Lung (tissue), 12 donors: ENCODE measurements around the gene CCDC32. TPM values are rescaled to one million over a fixed set of nuclear protein-coding genes. Genes with fewer than 3 reads are reported as not detected.
"Not testable (repeated sequence)": the region's sequence is repeated elsewhere in the genome, so short reads cannot be mapped to it uniquely, and the experiment has no call there.

Experiments used
- ATAC-seq: fragments of 200-7000 bp; cut with Tn5 transposase; one replicate; pipeline ENCODE4 v1.9.1; 2020; ENCODE audit warnings: moderate number of reproducible peaks; ENCODE audit not compliant: insufficient read depth, low FRiP score
- DNase-seq, 3 donors: peaks; one replicate each; pipeline ENCODE4 v3.0.0-alpha.2; 2013 to 2017
- H3K27ac ChIP-seq, 2 donors: one replicate each; pipeline ENCODE4 v1.5.1; 2013; ENCODE audit warnings: mild to moderate bottlenecking in 2 of 2, moderate library complexity in 2 of 2, control low read depth in 1 of 2, inconsistent platforms in 1 of 2, low read depth in 1 of 2, low read length in 1 of 2
- H3K27me3 ChIP-seq, 3 donors: one replicate each; pipeline ENCODE4 v1.5.1; 2013; ENCODE audit warnings: low read length in 2 of 3; ENCODE audit not compliant: control insufficient read depth in 3 of 3, insufficient read depth in 3 of 3
- H3K36me3 ChIP-seq, 4 donors: one replicate each; pipeline ENCODE4 v1.5.1; 2013; ENCODE audit warnings: low read length in 4 of 4, mild to moderate bottlenecking in 1 of 4, moderate library complexity in 1 of 4; ENCODE audit not compliant: control insufficient read depth in 4 of 4, insufficient read depth in 4 of 4
- H3K4me1 ChIP-seq, 5 donors: one replicate each; pipeline ENCODE4 v1.5.1; 2013; ENCODE audit warnings: low read length in 5 of 5, mild to moderate bottlenecking in 2 of 5, moderate library complexity in 1 of 5; ENCODE audit not compliant: control insufficient read depth in 5 of 5, insufficient read depth in 5 of 5
- H3K4me3 ChIP-seq: one replicate; pipeline ENCODE4 v1.5.1; 2013; ENCODE audit warnings: mild to moderate bottlenecking, control low read depth, moderate library complexity
- H3K9ac ChIP-seq, 2 donors: one replicate each; pipeline ENCODE4 v1.5.1; 2013; ENCODE audit warnings: low read length in 2 of 2, control low read depth in 1 of 2; ENCODE audit not compliant: insufficient read depth in 1 of 2
- H3K9me3 ChIP-seq, 4 donors: one replicate each; pipeline ENCODE4 v1.5.1; 2013; ENCODE audit warnings: low read length in 3 of 4, mild to moderate bottlenecking in 1 of 4, moderate library complexity in 1 of 4; ENCODE audit not compliant: control insufficient read depth in 4 of 4, insufficient read depth in 3 of 4
- WGBS, 2 donors: extraction: QIAGEN DNeasy Blood & Tissue Kit; methylation state at CpG; one replicate each; pipeline ENCODE4 v1.1.7; 2013; 5-methylcytosine and 5-hydroxymethylcytosine counted together
- polyA plus RNA-seq, 2 donors: library from polyadenylated mRNA; stranded (reverse); fragments of 200-250 nt; gene quantifications; one replicate each; pipeline ENCODE4 v1.2.1, GENCODE V29; 2013
- total RNA-seq, 2 donors: library from RNA; depleted of rRNA in 1 of 2; stranded (reverse); fragments of >200 nt in 1 of 2; gene quantifications; one replicate each; pipeline ENCODE4 v1.2.1, GENCODE V29; 2014 to 2021
- TF ChIP-seq, protein P1 (sequence below): IDR thresholded peaks from 2 replicates; pipeline ENCODE4 v1.5.1; 2012; ENCODE audit warnings: mild to moderate bottlenecking; ENCODE audit errors: control extremely low read depth, extremely low read depth
- donor health status: control.
- donor health status: control.
- donor health status: Bipolar disorder and iron deficiency.
- donor health status: healthy.
- donor health status: DM: yes; HTN: yes; CAD: no.

Gene CCDC32
- total and polyA plus RNA-seq, 4 donors: 24.5 to 31.8 (median 30.2) TPM

DNA sequence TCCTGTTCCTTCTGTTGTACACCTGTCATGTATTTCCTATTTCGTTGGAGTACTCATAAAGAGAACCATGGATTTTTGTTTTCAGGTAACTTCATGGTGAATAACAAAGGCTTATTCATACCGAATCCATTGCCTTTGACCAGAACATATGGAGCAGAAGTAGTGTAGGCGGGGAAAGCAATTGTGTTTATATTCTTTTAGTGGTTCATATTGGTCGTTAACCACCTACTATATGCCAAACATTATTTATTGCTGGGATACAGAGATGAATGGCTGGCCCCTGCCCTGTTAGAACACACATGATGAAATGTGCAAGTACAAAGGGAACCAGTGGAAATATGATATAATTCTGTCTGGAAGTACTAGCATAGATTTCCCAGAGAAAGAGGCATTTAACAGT lies 14.1 kb upstream of the CCDC32 start:
- ATAC-seq (no peak), DNase-seq (no peak)
- H3K27ac ChIP-seq: no peak overlapping the region
- no peak overlapping the region for H3K4me3 ChIP-seq
- no peaks in the 10 kb centered on the region for H3K4me1 ChIP-seq
- TF ChIP-seq, protein P1, sequence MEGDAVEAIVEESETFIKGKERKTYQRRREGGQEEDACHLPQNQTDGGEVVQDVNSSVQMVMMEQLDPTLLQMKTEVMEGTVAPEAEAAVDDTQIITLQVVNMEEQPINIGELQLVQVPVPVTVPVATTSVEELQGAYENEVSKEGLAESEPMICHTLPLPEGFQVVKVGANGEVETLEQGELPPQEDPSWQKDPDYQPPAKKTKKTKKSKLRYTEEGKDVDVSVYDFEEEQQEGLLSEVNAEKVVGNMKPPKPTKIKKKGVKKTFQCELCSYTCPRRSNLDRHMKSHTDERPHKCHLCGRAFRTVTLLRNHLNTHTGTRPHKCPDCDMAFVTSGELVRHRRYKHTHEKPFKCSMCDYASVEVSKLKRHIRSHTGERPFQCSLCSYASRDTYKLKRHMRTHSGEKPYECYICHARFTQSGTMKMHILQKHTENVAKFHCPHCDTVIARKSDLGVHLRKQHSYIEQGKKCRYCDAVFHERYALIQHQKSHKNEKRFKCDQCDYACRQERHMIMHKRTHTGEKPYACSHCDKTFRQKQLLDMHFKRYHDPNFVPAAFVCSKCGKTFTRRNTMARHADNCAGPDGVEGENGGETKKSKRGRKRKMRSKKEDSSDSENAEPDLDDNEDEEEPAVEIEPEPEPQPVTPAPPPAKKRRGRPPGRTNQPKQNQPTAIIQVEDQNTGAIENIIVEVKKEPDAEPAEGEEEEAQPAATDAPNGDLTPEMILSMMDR: no peak
- H3K9me3 ChIP-seq: no peaks in the 10 kb centered on the region
- no peaks in the 10 kb centered on the region for H3K27me3 ChIP-seq
- peaks cover 2 to 6% (median 3%) of the 10 kb centered on the region in 4 donors for H3K36me3 ChIP-seq
- 70 to 73% methylated on average over 4 of the region's 4 CpGs for WGBS, 2 donors
- H3K9ac ChIP-seq: no peak overlapping the region

DNA sequence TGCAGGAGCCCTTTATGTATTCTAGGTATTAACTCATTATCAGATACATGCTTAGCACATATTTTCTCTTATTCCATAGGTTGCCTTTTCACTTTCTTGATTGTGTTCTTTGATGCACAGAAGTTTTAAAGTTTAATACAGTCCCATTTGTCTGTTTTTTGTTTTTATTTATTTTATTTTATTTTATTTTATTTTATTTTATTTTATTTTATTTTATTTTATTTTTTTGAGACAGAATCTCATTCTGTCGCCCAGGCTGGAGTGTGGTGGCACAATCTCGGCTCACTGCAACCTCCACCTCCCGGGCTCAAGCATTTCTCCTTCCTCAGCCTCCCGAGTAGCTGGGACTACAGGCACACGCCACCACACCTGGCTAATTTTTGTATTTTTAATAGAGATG lies 12.1 kb upstream of the CCDC32 start:
- H3K36me3 ChIP-seq: peaks cover 11 to 14% (median 12%) of the 10 kb centered on the region in 4 donors
- not testable (repeated sequence) for H3K9ac ChIP-seq, H3K4me3 ChIP-seq, DNase-seq, H3K27me3 ChIP-seq, H3K9me3 ChIP-seq, ATAC-seq, H3K27ac ChIP-seq, H3K4me1 ChIP-seq
- 97 to 98% methylated on average over 5 of the region's 5 CpGs for WGBS, 2 donors

DNA sequence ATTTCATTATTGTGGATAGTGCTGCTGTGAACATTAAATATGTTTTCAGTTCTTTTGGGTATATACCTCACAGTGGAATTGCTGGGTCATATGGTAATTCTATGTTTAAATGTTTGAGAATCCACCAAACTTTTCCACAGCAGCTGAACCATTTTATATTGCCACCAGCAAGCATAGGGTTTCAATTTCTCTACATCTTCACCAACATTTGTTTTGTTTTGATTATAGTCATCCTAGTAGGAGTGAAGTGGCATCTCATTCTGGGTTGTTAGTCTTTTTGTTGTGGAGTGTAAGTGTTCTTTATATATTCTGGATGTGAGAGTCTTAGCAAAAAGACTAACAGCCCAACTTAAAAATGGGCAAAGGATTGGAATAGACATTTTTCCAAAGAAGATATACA lies 10.3 kb upstream of the CCDC32 start:
- Histone ChIP-seq H3K4me1 (peaks cover 0 to 6% (median 6%) of the 10 kb centered on the region in 5 donors), H3K9ac (no peak overlapping the region), H3K9me3 (no peaks in the 10 kb centered on the region), H3K27me3 (no peaks in the 10 kb centered on the region), H3K4me3 (no peak overlapping the region), H3K36me3 (peaks cover 12 to 19% (median 14%) of the 10 kb centered on the region in 4 donors), H3K27ac (no peak overlapping the region)
- TF ChIP-seq, protein P1: no peak
- DNase-seq (no peak), ATAC-seq (no peak)

DNA sequence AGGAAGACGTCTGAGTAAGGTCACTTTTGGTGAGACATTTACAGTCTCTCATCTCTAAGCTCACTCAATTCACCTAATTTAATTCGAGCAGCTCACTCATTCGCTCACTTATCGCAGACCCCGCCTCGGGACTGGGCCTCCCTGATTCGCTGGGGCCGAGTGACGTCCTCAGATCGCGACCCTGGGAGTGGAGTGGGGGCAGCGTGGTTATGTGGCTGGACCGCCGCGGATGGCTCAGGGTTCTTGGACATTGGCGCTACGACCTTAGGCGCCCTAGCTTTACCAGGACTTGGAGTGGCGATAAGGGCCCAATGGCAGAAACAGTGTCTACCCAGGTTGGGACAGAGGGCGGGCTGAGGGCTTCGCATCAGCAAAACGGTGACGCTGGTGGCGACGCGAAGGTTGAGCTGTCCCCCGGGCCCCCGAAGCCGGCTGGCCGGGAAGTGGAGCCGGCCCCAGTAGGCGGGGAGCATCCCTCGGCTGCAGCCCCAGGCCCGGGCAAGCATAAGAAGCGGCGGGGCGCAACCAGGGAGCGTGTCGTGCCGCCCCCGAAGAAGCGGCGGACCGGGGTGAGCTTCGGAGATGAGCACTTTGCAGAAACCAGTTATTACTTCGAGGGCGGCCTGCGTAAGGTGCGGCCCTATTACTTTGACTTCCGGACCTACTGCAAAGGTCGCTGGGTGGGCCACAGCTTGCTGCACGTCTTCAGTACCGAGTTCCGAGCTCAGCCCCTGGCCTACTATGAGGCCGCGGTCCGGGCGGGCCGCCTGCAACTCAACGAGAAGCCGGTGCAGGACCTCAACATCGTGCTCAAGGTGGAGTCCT lies 4.5 kb upstream of the CCDC32 start, which contains the start of gene RPUSD2:
TSS of gene RPUSD2 (plus strand) at position 171 of the 825 bp plus-strand sequence. CDS start at position 210, 39 bp downstream.
- H3K4me1 ChIP-seq: peaks cover 0 to 15% (median 6%) of the 10 kb centered on the region in 5 donors
- peak; percentile 87 for ATAC-seq
- WGBS, 2 donors: 0% methylated on average over 62 of the region's 62 CpGs

More for the DNA sequence above, 4.5 kb upstream of the CCDC32 start, which contains the start of gene RPUSD2:
- Histone ChIP-seq H3K4me3 (peak within 1 kb of the TSS; percentile 70), H3K9ac (peak within 1 kb of the TSS; percentile 34 to 82), H3K27ac (peak within 1 kb of the TSS; percentile 74 to 79), H3K36me3 (peaks cover 11 to 19% (median 14%) of the 10 kb centered on the region in 4 donors), H3K27me3 (no peaks in the 10 kb centered on the region), H3K9me3 (no peaks in the 10 kb centered on the region)
- TF ChIP-seq, protein P1: no peak
- peak; percentile 95 to 97 (median 95) for DNase-seq
